Activated CD4-positive, alpha-beta memory T cell treated with anti-CD3 and anti-CD28 coated beads for 36 hours (primary cell): ENCODE data around the gene FAM174B. TPM values are rescaled to one million over a fixed set of nuclear protein-coding genes. Genes with fewer than 3 reads are reported as not detected.
A peak's percentile ranks its signal among the peaks of the same experiment; 100 is the strongest.

Experiments used
- CTCF ChIA-PET: fragments of 350-600 bp; sonication (Branson Sonifier 250); formaldehyde crosslinking; loops from one replicate; lab custom pipeline; 2021; ENCODE audit warnings: antibody characterized with exemption, inconsistent platforms; lab: Charles Lee
- POLR2A ChIA-PET: fragments of 350-600 bp; sonication (Branson Sonifier 250); formaldehyde crosslinking; loops from one replicate; lab custom pipeline; 2021; ENCODE audit warnings: antibody characterized with exemption; lab: Charles Lee
- DNase-seq: peaks from one replicate; pipeline ENCODE4 v3.0.0-alpha.2; 2020
- H3K27ac Mint-ChIP-seq: one replicate; pipeline ENCODE4 v1.8.0; 2021; ENCODE audit warnings: mixed read lengths
- H3K27me3 Mint-ChIP-seq: one replicate; pipeline ENCODE4 v1.8.0; 2021; ENCODE audit warnings: mixed read lengths
- H3K36me3 Mint-ChIP-seq: one replicate; pipeline ENCODE4 v1.8.0; 2021; ENCODE audit warnings: mixed read lengths
- H3K4me1 Mint-ChIP-seq: one replicate; pipeline ENCODE4 v1.8.0; 2021; ENCODE audit warnings: low read depth, mixed read lengths
- H3K4me3 Mint-ChIP-seq: one replicate; pipeline ENCODE4 v1.8.0; 2021; ENCODE audit warnings: mild to moderate bottlenecking, mixed read lengths
- H3K9me3 Mint-ChIP-seq: one replicate; pipeline ENCODE4 v1.8.0; 2021; ENCODE audit warnings: mixed read lengths
- intact Hi-C: fragments of 100-400 bp; cut with micrococcal nuclease; formaldehyde crosslinking; loops from one replicate; pipeline ENCODE4 v1.15.1; 2023
- total RNA-seq, 2 experiments: library from RNA; stranded (reverse); gene quantifications; one replicate each; pipeline ENCODE4 v1.2.3, GENCODE V29; 2021

Gene FAM174B
- total RNA-seq, 2 experiments from 2014 or later = 5.0 to 7.7 TPM

DNA sequence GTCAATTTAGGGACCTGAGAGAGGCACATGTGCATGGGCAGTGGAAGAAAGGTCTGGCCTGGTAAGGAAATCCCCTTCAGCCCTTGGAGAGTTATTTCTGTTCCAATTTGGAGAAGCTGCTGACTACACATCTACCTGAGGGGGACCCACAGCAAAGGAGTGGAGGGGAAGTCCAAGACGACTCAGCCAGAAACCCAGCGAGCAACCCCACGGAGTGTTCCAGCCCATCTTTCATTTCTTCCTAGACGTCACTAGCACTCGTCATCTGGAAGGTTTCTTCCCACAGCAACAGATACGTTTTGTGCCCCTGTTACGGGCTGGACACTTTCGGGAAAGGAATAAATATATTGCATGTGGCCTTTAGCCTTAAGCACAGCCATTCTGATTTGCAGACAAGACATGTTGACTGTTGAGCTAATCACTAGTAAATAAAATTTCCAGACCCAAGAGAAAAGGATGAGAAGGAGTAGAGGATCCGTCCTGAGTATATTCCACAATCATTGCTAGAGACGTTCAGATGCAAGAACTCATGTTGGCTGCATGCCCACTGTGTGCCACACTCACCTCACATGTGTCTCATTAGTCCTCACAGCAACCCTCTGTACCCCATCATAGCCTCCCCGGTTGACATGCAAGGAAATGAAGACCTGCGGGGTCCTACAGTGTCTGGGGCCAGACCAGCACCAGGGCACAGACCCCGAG, 7.8 kb upstream of the FAM174B start:
- DNase-seq = peak; percentile 73
- Mint-ChIP-seq H3K4me3 (no peak overlapping the region), H3K27me3 (peaks cover 7% of the 10 kb centered on the region), H3K9me3 (no peaks in the 10 kb centered on the region), H3K4me1 (peaks cover 29% of the 10 kb centered on the region), H3K27ac (no peak overlapping the region), H3K36me3 (no peaks in the 10 kb centered on the region)
- POLR2A ChIA-PET = interaction anchor here (1.5 kb wide), 1 partner anchor 34 kb away, joined by 4 read pairs; no protein-coding TSS in a partner anchor
- CTCF ChIA-PET = interaction anchor here (0.6 kb wide), 2 partner anchors 63 to 1568 kb away, joined by 3 read pairs; no protein-coding TSS in a partner anchor
- intact Hi-C loops = loop anchor here (1.0 kb wide), 1 partner anchor 38 kb away; no protein-coding TSS in a partner anchor

DNA sequence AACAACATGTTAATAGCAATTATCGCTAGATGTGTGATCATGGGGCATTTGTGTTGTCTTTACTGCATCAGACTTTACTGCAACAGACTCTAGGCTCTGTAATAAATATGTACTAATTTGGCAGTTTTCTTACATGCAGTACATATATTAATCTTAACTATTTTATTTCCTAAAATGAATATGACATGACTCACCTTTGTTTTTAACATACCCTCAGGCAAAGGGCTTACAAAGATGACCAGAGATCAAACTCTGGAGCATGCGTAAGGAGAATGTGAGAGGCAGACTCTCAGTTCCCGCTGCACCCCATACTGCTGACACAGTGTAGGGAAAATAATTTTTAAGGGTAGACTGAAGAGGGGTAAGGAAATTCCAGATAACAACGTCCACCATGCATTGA, 7.2 kb upstream of the FAM174B start:
- Mint-ChIP-seq H3K36me3 (no peaks in the 10 kb centered on the region), H3K9me3 (no peaks in the 10 kb centered on the region), H3K27ac (no peak overlapping the region), H3K4me1 (peaks cover 29% of the 10 kb centered on the region), H3K27me3 (peaks cover 7% of the 10 kb centered on the region), H3K4me3 (no peak overlapping the region)
- DNase-seq = no peak
- ChIA-PET POLR2A (interaction anchor here (1.5 kb wide), 1 partner anchor 33 kb away, joined by 4 read pairs; no protein-coding TSS in a partner anchor), CTCF (interaction anchor here (0.6 kb wide), 1 partner anchor 62 kb away, joined by 3 read pairs; no protein-coding TSS in a partner anchor)
- intact Hi-C loops = loop anchor here (1.0 kb wide), 1 partner anchor 37 kb away; no protein-coding TSS in a partner anchor

DNA sequence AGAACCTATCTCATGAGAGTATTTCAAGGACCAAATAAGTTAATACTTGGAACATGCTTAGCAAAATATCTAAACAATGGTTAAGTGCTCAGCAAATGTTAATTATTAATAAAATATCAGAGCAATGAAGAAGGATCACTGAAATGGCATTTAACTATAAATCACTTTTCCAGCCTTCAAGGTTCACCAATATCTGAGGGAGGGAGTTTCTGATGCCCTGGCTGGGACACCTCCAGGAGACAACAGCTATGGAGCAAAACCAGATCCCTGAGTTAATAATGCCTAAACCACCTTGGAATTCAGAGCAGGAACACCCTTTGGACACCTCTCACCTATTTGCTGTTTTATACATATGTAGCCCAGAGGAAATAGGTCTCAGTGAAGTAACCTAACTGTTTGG, 6.4 kb upstream of the FAM174B start:
- Mint-ChIP-seq H3K4me3 (no peak overlapping the region), H3K9me3 (no peaks in the 10 kb centered on the region), H3K36me3 (no peaks in the 10 kb centered on the region), H3K4me1 (peaks cover 29% of the 10 kb centered on the region), H3K27me3 (peaks cover 5% of the 10 kb centered on the region), H3K27ac (no peak overlapping the region)
- CTCF ChIA-PET = no interaction called here
- intact Hi-C loops = no loop called here
- POLR2A ChIA-PET = no interaction called here
- DNase-seq = no peak

DNA sequence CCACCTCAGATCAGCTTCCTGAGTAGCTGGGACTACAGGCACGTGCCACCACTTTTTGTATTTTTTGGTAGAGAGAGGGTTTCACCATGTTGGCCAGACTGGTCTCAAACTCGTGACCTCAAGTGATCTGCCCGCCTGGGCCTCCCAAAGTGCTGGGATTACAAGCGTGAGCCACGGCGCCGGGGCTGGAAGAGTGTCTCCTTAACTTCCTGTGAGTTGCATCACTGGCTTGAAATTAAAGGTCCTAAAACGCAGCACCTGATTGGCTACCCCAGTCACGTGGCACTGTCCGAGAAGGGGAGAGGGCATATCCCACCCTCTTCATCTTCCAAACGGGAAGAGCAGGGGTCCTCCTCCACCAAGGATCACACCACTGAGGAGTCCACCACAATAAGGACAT, 5.5 kb upstream of the FAM174B start:
- peaks cover 10% of the 10 kb centered on the region for H3K27me3 Mint-ChIP-seq
- CTCF ChIA-PET = no interaction called here
- no peak for DNase-seq
- H3K9me3 Mint-ChIP-seq = no peaks in the 10 kb centered on the region
- H3K36me3 Mint-ChIP-seq = no peaks in the 10 kb centered on the region
- H3K27ac Mint-ChIP-seq = no peak overlapping the region
- POLR2A ChIA-PET = no interaction called here
- H3K4me1 Mint-ChIP-seq = peaks cover 32% of the 10 kb centered on the region
- H3K4me3 Mint-ChIP-seq = no peak overlapping the region
- intact Hi-C loops = no loop called here

DNA sequence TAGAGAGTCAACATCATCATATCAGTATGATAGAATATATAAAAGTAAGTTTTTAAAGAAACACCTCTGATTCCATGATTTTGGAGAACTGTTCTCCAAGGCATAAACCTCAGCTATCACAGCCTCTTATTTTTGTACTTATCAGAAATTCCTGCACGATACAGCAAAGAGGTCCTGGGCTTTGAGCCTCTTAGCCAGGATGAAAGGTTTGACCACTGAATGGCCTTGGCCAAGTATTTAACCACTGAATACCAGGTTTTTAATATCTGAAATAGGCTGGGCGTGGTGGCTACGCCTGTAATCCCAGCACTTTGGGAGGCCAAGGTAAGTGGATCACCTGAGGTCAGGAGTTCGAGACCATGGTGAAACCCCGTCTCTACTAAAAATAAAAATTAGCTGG, 1.9 kb upstream of the FAM174B start:
- H3K36me3 Mint-ChIP-seq = no peaks in the 10 kb centered on the region
- DNase-seq = no peak
- peaks cover 27% of the 10 kb centered on the region for H3K27me3 Mint-ChIP-seq
- ChIA-PET CTCF (interaction anchor here (0.7 kb wide), 1 partner anchor 68 kb away, joined by 3 read pairs; no protein-coding TSS in a partner anchor), POLR2A (no interaction called here)
- no peak overlapping the region for H3K4me3 Mint-ChIP-seq
- intact Hi-C loops = no loop called here
- peaks cover 16% of the 10 kb centered on the region for H3K4me1 Mint-ChIP-seq
- no peaks in the 10 kb centered on the region for H3K9me3 Mint-ChIP-seq
- H3K27ac Mint-ChIP-seq = no peak overlapping the region

DNA sequence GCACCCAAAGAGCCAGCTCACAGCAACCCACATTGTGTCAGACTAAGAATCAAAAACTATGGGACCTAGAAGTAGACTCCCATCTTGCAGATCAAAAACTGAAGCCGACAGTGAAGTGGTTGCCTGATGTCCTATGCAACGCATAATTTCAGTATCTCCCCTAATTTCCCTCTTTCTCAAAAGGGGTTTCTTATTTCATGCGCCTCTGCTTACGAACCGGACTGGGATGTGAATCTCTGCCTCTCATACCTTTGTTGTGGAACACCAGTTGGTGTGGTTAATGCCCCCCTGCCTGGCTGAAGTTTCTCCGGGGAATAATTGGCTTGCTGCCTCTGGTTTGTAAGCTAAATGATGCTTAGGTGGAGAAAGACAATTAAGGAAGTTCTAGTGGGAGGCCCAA, 514 bp upstream of the FAM174B start:
- Mint-ChIP-seq H3K4me3 (peak overlapping the region; percentile 56), H3K27ac (no peak overlapping the region), H3K4me1 (peaks cover 14% of the 10 kb centered on the region), H3K36me3 (no peaks in the 10 kb centered on the region), H3K9me3 (no peaks in the 10 kb centered on the region), H3K27me3 (peaks cover 32% of the 10 kb centered on the region)
- no peak for DNase-seq
- CTCF ChIA-PET = interaction anchor here (0.6 to 1.1 kb wide), 2 partner anchors 59 to 1497 kb away, joined by 3 to 4 read pairs; no protein-coding TSS in a partner anchor
- intact Hi-C loops = no loop called here
- POLR2A ChIA-PET = interaction anchor here (0.6 to 1.0 kb wide), 2 partner anchors 9 to 230 kb away, joined by 3 to 4 read pairs; no protein-coding TSS in a partner anchor

DNA sequence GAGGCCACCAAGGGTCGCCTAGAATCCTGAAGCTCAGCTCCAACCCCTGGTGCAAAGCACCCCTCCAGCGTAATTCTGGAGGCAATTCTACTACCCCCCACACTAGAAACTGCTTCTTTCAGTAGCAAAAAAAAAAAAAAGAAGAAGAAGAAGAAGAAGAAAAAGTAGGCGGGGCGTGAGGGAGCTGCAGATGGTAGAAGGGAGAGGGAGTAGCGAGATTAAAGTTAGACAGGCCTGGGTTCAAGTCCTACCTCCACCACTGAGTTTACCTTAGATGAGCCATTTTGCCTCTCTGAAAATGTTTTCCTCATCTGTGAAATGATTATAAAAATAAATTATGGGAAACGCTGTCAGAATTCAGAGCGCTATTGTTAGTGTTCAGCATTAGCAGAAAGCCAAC, 913 bp downstream of the FAM174B start:
- no peak for DNase-seq
- Mint-ChIP-seq H3K4me3 (no peak overlapping the region), H3K9me3 (no peaks in the 10 kb centered on the region), H3K4me1 (peaks cover 14% of the 10 kb centered on the region), H3K27ac (no peak overlapping the region), H3K27me3 (peaks cover 35% of the 10 kb centered on the region), H3K36me3 (no peaks in the 10 kb centered on the region)
- intact Hi-C loops = loop anchor here (2.0 kb wide), 1 partner anchor 30 kb away; no protein-coding TSS in a partner anchor
- CTCF ChIA-PET = interaction anchor here (1.1 to 1.2 kb wide), 2 partner anchors 60 to 133 kb away, joined by 3 to 4 read pairs; no protein-coding TSS in a partner anchor
- POLR2A ChIA-PET = no interaction called here

DNA sequence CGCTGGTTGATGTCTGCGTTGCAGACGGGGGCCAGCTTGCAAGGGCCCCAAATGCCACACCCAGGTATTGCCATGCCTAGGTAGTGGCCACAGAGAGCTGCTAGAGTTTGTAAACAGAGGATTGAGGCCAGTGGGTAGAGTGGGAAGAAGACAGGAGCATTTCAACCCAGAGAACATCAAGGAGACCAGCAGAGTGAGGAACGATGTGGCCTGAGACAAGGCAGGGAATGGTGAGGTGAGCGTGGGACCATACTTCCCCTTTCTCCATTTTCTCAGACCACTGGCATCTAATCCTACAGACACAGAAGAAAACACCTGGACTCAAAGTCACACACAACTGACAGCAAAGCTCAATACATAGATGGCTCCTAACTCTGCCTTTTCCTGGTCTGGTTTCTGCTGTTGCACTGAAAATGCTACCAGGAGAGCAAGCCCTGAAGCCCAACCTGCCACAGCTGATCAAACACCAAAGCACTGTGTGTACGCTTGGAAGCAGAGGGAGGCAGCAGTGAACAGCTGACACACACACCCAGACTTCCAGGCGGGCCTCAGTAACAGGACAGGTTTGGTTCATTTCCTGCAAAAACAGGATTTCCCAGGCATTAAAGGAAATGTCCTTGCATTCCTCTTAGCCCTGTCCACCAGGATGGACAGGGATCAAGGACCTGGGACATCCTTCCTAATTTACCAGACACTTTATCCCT, 1.6 kb downstream of the FAM174B start:
- Mint-ChIP-seq H3K9me3 (no peaks in the 10 kb centered on the region), H3K27ac (no peak overlapping the region), H3K36me3 (no peaks in the 10 kb centered on the region), H3K27me3 (peaks cover 35% of the 10 kb centered on the region), H3K4me3 (no peak overlapping the region), H3K4me1 (peaks cover 14% of the 10 kb centered on the region)
- intact Hi-C loops = loop anchor here (2.0 kb wide), 1 partner anchor 29 kb away; no protein-coding TSS in a partner anchor
- ChIA-PET CTCF (interaction anchor here (1.2 kb wide), 1 partner anchor 61 kb away, joined by 4 read pairs; no protein-coding TSS in a partner anchor), POLR2A (no interaction called here)
- DNase-seq = no peak

DNA sequence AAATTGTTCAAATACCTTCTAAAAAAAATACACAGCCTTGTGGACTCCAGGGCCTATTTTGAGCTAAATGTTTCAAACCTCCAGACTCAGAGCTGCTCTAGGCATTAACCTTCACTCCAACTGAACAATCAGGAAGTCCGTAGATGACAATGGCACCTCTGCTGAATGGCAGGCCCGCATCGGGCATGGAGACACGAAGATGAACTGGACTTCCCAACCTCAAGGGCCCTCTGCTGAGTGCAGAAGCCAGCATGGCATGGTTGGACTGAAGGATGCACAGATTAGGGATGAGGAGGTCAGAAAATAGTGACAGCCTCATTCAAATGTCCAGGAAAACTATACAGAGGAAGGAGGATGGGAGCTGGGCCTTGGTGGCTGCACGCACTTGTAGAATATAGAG, 2.2 kb downstream of the FAM174B start:
- intact Hi-C loops = no loop called here
- ChIA-PET CTCF (interaction anchor here (1.2 kb wide), 1 partner anchor 61 kb away, joined by 4 read pairs; no protein-coding TSS in a partner anchor), POLR2A (no interaction called here)
- DNase-seq = no peak
- no peak overlapping the region for H3K4me3 Mint-ChIP-seq
- H3K27ac Mint-ChIP-seq = no peak overlapping the region
- peaks cover 35% of the 10 kb centered on the region for H3K27me3 Mint-ChIP-seq
- H3K9me3 Mint-ChIP-seq = no peaks in the 10 kb centered on the region
- H3K36me3 Mint-ChIP-seq = no peaks in the 10 kb centered on the region
- peaks cover 14% of the 10 kb centered on the region for H3K4me1 Mint-ChIP-seq

DNA sequence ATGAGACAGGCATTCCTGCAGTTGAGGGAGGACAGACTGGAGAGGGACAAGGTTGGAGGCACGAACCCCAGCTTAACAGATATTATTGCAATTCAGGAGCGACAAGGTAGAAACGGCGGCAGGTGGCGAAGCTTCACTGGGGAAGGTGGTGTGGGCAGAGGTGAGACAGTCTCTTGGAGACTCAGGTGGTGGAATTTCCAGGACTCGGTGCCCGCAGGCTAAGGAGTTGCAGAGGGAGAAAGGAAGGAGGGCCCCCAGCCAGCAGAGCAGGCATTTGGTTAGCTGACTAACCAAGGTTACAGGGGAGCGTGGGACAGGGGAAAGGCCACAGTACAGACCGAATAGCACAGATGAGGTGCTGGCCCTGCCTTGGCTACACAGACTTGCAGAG, 3.0 kb downstream of the FAM174B start:
- intact Hi-C loops = no loop called here
- Mint-ChIP-seq H3K27me3 (peaks cover 35% of the 10 kb centered on the region), H3K4me1 (peaks cover 14% of the 10 kb centered on the region), H3K36me3 (no peaks in the 10 kb centered on the region), H3K27ac (no peak overlapping the region), H3K9me3 (no peaks in the 10 kb centered on the region), H3K4me3 (no peak overlapping the region)
- ChIA-PET POLR2A (no interaction called here), CTCF (interaction anchor here (0.6 kb wide), 1 partner anchor 485 kb away, joined by 3 read pairs; no protein-coding TSS in a partner anchor)
- no peak for DNase-seq

DNA sequence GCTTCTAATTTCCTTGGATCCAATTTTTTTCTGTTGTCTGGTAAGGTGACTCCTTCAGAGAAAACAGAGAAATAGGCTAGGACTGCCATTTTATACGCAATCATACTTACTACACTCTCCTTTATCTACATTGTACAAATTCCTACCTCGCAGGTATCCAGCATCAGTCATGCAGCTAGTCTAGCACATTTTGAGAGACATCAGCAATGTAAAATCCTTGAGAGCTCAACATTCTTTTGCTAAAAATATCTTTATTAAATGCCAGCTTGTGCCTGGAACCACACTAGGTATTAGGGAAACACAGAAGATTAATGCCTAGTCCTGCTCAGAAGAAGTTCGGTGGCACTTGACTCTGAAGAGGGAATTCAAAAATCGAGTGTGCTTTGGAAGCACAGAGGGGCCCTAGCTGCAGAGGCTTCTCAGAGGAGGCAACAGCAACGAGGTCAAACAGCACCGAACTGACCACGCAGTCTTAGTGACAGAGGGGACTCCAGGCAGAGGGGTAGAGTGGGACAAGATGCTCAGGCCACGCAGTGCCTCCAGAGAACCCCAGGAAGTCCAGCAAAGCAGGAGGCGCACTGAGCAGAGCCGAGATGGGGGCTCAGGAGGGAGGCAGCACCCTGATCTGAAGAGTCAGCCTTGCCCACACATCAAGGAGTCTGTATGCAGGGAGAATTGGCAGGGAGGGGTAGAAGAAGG, 3.5 kb downstream of the FAM174B start:
- Mint-ChIP-seq H3K9me3 (no peaks in the 10 kb centered on the region), H3K4me1 (peaks cover 14% of the 10 kb centered on the region), H3K36me3 (no peaks in the 10 kb centered on the region), H3K27me3 (peaks cover 33% of the 10 kb centered on the region), H3K4me3 (no peak overlapping the region), H3K27ac (no peak overlapping the region)
- ChIA-PET POLR2A (no interaction called here), CTCF (interaction anchor here (0.6 kb wide), 1 partner anchor 484 kb away, joined by 3 read pairs; no protein-coding TSS in a partner anchor)
- intact Hi-C loops = no loop called here
- no peak for DNase-seq
